Astrocyte of the spinal cord (primary cell): ENCODE measurements around the gene SEZ6L2.

Source experiments
- DNase-seq: peaks from one replicate; pipeline ENCODE4 v3.0.0; 2011; ENCODE audit warnings: low read depth, low spot score
- H3K4me3 ChIP-seq: 2 replicates; pipeline ENCODE4 v1.5.1; 2011; ENCODE audit warnings: low read depth, mild to moderate bottlenecking, low read length, moderate library complexity
- CTCF ChIP-seq: IDR thresholded peaks from 2 replicates; pipeline ENCODE4 v1.5.1; 2012; ENCODE audit warnings: low read depth, mild to moderate bottlenecking, low read length, inconsistent platforms
- in situ Hi-C: cut with HindIII; loops from 2 replicates; pipeline ENCODE4 v1.10.0; 2017; ENCODE audit warnings: low sequenced_read_pairs

Gene SEZ6L2

DNA sequence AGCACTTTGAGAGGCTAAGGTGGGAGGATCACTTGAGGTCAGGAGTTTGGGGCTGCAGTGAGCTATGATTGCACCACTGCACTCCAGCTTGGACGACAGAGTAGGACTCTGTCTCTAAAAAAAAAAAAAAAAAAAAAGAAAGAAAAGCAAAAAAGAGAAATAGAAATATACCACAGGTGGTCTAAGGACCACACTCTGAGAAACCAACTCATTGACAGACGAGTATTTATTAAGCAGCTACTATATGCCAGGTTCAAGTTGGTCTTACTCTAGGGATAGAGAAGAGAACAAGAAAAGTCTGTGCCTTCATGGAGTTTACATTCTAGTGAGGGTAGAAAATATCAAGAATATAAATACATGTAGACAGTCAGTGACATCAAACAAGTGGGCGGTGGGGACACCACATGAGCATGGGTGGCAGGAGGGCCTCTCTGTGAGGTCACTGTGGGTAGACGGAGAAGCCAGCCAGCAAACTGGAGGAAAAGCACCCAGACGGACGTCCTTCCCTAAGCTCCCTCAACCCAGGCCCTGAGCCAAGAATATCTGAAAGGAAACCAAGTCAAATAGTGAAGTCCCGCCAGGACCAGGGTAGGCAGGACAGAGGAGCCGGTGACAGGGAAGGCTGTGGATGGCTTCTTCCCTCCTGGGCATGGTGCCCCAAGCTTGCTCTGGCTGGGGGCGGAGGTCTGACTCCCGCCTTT, 41.1 kb downstream of the SEZ6L2 start:
- TF ChIP-seq CTCF = no peak
- H3K4me3 ChIP-seq = no peak overlapping the region
- DNase-seq = no peak
- in situ Hi-C loops = no loop called here

- TF ChIP-seq CTCF = no peak
- H3K4me3 ChIP-seq = no peak overlapping the region
- DNase-seq = peak; percentile 75
- in situ Hi-C loops = no loop called here
These were observed 42.1 kb downstream of the SEZ6L2 start for GRCh38 chr16:29857133-29857760.

- in situ Hi-C loops = no loop called here
- no peak for TF ChIP-seq CTCF
- H3K4me3 ChIP-seq = no peak overlapping the region
- DNase-seq = no peak
These were observed 44.7 kb downstream of the SEZ6L2 start for GRCh38 chr16:29854520-29855100.

- no peak for DNase-seq
- in situ Hi-C loops = no loop called here
- no peak overlapping the region for H3K4me3 ChIP-seq
- no peak for TF ChIP-seq CTCF
These were observed 46.7 kb downstream of the SEZ6L2 start for GRCh38 chr16:29852654-29853053.

DNA sequence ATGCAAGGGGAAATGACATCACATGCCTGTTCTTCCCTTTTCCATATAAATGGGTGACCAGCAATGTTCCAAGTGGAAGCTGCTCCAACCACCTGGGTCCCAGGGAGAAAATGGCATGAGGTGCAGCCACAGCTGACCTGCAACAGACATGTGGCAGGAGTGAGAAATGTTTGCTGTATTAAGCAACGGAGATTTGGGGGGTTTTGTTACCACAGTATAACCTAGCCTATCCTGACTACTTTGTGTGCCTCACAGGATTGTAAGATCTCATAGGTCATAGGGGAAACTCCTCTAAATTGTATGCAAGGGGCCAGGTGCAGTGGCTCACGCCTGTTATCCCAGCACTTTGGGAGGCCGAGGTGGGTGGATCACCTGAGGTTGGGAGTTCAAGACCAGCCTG, 48.4 kb downstream of the SEZ6L2 start:
- no peak for DNase-seq
- in situ Hi-C loops = no loop called here
- no peak for TF ChIP-seq CTCF
- H3K4me3 ChIP-seq = no peak overlapping the region

DNA sequence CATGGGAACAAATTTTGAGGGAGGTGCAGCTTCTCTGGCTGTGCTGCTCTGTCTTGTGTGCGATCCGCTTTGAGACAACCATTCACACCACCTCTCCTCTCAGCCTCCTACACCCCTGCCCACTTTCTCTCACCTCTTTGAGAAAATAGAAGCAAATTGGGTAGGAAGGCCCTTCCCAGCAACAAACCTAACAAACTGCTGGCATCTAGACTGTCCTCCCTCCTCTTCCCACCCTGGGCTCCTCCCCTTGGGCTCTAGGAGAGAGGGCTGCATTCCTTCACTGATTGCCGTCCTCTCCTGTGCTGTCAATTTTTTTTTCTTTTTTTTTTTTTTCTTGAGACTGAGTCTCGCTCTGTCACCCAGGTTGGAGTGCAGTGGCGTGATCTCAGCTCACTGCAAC, 49.8 kb downstream of the SEZ6L2 start:
- DNase-seq = no peak
- H3K4me3 ChIP-seq = no peak overlapping the region
- in situ Hi-C loops = no loop called here
- no peak for TF ChIP-seq CTCF
